Subcutaneous adipose tissue (tissue), 4 donors: ENCODE results near the gene IQCE. TPM values are rescaled to one million over a fixed set of nuclear protein-coding genes. Genes with fewer than 3 reads are reported as not detected.

ENCODE experiments used
- CTCF ChIP-seq: fragments of 450-650 bp; IDR thresholded peaks from one replicate; pipeline ENCODE4 v1.5.1; 2016; ENCODE audit warnings: low read depth, mild to moderate bottlenecking, control low read depth, antibody characterized with exemption, moderate library complexity
- total RNA-seq, 4 donors: library from RNA; depleted of rRNA; stranded (reverse); fragments of >200 nt; gene quantifications; one replicate each; pipeline ENCODE4 v1.1.0, GENCODE V29; 2016

The IQCE gene
- total RNA-seq, 4 donors from 2014 or later: 9.0 to 20.7 (median 12.6) TPM

GRCh38 chr7:2610898-2611297 lies 52.1 kb downstream of the IQCE start:
- TF ChIP-seq CTCF: no peak

GRCh38 chr7:2611401-2611800 lies 52.6 kb downstream of the IQCE start:
- no peak for TF ChIP-seq CTCF

GRCh38 chr7:2611922-2612321 lies 53.1 kb downstream of the IQCE start:
- no peak for TF ChIP-seq CTCF

- TF ChIP-seq CTCF: no peak
Measured at GRCh38 chr7:2612445-2613097, 53.8 kb downstream of the IQCE start.

GRCh38 chr7:2613098-2613930 lies 54.5 kb downstream of the IQCE start:
- TF ChIP-seq CTCF: no peak

GRCh38 chr7:2613931-2614600 lies 55.3 kb downstream of the IQCE start:
- no peak for TF ChIP-seq CTCF
